Measurements from ENCODE around the gene IFI30.

The IFI30 gene

DNA sequence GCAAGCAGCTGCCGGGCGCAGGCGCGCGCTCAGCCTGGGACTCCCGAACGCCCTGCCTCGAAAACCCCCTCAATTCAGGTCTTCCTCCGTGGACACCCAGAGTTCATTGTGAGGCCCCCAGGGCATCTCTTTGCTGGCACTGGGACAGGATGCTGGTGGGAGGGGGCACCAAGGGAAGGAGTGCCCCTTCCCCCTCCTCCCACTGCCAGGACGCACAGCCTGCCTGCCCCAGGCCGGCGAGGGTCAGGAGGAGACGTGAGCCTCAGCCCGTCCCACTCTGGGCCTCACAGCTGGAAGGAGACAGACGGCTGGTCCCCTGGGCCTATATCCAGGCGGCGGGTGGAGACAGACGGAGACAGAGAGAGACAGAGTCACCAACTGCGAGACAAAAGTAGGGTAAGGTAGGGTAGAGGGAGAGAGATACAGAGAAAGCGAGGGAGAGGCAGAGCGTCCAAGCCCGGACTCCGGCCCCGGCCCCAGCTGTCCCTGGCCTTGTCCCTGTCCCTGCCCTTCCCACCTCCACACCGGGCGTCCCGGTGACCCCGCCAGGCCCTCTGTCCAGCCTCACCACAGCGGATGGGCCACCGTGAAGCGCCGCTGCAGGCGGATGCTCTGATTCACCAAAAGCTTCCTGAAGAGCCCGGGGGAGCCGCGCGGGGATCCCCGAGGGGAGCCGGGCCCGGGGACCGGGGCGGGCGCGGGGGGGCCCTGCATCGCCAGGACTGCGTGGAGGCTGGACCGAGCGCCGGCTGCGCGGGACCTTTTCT is 52.3 kb downstream of the IFI30 start, which contains the start of gene PDE4C:
Gene PDE4C (minus strand): TSS at position 737 of the 767 bp plus-strand sequence. CDS start 23 bp downstream, at position 714.
- DNase-seq = no peak

DNA sequence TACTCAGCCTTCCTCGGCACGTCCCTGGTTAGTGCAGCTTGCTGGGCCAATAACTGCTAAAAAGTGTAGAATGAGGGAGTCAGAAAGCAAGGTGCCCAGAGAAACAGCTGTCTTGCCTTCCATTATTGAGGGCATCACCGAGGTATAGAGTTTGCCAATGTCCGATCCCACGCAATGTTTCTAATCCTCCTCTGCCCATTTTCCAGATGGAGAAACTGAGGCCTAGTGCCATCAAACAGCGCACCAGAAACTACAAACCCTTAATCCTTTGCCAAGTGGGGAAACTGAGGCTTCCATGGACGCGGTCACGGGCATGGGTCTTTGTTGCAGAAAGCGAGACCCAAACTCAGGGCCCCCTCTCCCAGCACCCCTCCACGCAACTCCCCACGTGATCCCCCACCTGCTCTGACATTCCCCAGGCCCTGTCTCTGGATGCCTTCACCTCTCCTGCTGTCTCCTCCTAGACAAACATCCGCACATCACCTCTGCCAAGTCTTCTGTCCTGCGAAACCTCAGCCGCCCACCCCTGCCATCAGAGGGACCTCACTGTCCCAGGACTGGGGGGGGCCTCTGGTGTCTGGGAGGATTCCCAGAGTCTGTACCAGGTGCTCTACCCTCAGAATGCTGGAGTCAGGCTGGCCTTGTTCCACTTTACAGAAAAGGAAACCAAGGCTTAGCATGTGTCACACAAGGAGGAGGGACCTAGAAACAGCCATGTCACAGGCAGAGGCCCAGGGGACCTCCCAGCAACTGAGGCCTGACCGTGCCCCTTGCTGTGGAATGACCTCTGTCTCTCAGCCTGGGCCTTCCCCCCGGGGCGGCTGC is 53.6 kb downstream of the IFI30 start:
- DNase-seq = no peak
